Fibroblast of skin of left biceps (primary cell): ENCODE data around the gene ANKRD13D.

Experiments
- DNase-seq, 2 experiments: peaks; one replicate each; pipeline ENCODE4 v3.0.0-alpha.2; 2013; ENCODE audit warnings: low read depth in 2 of 2

ANKRD13D gene

DNA sequence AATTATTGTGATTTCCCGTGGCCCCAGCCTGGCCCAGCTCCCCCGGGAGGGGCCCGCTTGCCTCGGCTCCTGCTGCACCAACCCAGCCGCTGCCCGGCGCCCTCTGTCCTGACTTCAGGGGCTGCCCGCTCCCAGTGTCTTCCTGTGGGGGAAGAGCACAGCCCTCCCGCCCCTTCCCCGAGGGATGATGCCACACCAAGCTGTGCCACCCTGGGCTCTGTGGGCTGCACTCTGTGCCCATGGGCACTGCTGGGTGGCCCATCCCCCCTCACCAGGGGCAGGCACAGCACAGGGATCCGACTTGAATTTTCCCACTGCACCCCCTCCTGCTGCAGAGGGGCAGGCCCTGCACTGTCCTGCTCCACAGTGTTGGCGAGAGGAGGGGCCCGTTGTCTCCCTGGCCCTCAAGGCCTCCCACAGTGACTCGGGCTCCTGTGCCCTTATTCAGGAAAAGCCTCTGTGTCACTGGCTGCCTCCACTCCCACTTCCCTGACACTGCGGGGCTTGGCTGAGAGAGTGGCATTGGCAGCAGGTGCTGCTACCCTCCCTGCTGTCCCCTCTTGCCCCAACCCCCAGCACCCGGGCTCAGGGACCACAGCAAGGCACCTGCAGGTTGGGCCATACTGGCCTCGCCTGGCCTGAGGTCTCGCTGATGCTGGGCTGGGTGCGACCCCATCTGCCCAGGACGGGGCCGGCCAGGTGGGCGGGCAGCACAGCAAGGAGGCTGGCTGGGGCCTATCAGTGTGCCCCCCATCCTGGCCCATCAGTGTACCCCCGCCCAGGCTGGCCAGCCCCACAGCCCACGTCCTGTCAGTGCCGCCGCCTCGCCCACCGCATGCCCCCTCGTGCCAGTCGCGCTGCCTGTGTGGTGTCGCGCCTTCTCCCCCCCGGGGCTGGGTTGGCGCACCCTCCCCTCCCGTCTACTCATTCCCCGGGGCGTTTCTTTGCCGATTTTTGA is 3.3 kb upstream of the ANKRD13D start:
- no peak for DNase-seq

DNA sequence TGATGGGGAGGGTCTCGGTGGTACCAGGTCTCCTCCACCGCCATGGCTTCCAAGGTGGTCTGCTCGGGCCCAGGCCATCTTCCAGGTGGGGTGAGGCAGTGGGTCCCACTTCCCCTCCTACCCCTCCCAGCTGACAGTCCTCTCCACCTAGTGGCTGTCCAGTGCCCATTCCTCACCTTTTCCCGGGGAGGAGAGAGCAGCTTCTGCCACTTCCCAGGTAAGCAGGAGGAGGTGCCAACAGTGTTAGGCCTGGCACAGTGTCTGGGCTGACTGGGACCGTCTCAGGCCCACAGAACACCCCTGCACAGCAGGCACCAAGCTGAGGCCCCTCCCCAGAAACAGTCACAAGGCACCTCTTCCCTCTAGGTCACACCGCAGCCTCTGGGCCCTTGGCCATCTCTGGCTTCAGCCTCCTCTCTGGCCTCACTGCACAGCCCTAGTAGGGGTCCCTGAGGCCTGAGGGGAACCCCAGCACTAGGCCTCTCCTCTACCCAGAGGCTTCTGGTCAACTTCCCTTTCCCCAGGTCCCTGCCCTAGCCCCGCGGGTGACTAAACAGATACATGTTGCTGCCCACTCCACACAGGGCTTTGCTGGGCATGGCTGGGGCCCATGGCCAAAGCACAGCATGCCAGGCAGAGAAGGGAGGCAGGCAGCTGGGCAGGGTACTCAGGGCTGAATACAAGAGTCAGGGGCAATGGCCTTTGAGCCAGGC is 2.3 kb upstream of the ANKRD13D start:
- DNase-seq = no peak

- DNase-seq = no peak
These were observed 1.5 kb upstream of the ANKRD13D start for GRCh38 chr11:67287355-67288197.

GRCh38 chr11:67288198-67288451 is 978 bp upstream of the ANKRD13D start:
- DNase-seq = no peak

DNA sequence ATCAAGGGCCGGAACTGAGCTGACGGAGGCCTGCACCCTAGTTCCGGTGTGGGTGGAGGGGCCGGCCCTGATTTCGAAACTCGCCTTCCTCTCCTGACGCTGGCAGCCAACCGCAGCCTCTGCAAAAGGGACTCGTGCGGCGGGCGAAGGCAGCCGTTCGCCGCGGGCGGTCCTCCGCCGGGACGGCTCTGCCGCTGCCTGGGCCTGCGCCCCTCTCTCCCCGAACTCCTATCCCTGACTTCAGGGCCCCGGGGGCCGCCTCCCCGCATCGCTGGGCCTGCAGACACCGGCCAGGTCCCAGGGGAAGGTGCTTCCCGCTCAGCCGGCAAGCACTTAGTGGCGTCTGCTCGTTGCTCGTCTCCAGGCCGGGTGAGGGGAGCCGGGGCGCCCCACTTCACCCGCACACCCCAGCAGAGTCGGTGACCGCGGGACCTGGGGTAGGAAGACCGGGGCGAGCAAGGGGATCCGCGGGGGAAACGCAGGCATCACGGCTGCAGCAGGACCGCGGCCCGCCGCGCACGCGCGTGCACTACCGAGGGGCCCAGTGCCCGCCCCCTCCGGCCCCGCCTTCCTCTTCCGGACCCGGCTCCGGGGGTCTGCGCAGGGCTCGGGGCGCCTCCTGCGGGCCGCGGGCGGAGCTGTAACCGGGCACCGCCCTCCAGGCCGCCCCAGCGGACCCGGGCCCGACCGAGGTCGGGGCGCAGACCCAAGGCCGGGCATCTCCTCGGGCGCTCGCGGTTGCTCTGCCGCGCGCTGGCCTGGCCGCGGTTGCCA is 464 bp upstream of the ANKRD13D start:
- peak; percentile 63 to 64 for DNase-seq

DNA sequence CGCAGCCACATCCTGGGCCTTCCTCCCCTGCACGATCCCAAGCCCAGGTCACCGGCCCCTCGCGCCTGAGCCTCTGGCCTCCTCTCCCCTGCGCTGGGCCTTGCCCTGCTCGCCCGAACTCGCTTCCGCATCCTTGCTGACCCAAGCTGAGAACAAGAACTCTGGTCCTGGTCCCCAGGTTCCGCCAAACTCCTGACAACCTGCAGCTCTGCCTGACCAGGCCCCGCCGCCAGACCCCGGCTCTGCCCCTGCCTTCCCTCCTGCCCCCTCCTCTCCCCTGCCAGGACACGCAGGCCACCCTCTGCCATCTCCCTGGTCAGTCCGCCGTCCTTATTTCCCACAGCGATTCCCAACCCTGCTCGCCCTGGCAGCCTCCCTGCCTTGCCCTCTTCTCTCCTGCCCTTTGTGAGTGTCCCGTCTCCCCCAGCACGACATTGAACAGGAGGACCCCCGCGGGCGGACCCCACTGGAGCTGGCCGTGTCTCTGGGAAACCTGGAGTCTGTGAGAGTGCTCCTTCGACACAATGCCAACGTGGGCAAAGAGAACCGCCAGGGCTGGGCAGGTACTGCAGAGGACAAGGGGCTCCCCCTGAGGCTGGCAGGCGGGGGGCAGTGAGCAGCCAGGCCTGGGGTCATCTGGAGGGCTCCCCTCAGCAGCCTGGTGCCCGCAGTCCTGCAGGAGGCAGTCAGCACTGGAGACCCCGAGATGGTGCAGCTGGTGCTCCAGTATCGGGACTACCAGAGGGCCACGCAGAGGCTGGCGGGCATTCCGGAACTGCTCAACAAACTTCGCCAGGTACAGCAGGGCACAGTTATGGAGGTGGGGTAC is 762 bp downstream of the ANKRD13D start:
- DNase-seq = no peak

DNA sequence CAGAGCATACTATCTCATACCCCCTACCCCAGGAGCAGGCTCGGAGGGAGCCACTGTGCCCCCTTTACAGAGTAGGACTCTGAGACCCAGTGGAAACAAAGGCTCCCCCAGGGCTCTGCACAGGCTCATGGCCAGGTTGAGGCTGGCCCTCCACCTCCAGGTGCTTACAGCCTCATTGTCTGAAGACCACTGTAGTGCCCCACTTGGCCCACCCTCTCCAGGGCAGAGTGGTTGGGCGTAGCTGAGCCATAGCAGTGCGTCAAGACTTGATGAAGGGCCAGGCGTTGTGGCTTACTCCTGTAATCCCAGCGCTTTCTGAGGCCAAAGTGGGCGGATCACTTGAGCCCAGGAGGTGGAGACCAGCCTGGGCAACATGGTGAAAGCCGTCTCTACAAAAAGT is 1.7 kb downstream of the ANKRD13D start:
- no peak for DNase-seq

DNA sequence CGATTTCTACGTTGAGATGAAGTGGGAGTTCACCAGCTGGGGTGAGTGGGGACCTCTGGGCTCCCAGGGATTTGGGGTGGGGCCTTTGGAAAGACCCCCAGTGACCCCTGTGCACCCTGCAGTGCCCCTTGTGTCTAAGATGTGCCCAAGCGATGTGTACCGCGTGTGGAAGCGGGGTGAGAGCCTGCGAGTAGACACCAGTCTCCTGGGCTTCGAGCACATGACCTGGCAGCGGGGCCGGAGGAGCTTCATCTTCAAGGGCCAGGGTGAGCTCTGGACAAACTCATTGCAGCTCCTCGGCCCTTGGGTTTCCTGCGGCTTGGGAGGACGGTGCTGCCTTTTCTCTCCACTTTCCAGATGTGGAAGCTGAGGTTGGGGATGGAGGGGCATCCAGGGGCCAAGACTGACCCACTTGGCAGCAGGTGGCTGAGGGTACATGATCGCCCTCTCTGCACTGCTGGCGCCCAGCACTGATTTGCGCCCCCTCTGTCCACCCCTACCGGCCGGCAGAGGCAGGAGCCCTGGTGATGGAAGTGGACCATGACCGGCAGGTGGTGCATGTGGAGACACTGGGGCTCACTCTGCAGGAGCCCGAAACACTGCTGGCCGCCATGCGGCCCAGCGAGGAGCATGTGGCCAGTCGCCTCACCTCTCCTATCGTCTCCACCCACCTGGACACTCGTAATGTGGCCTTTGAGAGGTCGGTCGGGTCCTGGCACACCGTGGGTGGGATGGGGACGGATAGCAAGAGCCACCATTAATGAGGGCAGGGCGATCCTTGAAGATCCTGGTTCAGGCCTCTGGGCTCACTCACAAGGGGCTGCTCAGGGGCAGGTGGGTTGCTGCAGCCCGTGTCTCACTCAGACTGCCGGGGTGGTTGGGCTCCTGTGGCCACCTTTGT is 2.6 kb downstream of the ANKRD13D start:
- no peak for DNase-seq

- no peak for DNase-seq
These were observed 3.6 kb downstream of the ANKRD13D start for GRCh38 chr11:67292671-67293070.

GRCh38 chr11:67293090-67293489 is 4.0 kb downstream of the ANKRD13D start:
- DNase-seq = no peak

DNA sequence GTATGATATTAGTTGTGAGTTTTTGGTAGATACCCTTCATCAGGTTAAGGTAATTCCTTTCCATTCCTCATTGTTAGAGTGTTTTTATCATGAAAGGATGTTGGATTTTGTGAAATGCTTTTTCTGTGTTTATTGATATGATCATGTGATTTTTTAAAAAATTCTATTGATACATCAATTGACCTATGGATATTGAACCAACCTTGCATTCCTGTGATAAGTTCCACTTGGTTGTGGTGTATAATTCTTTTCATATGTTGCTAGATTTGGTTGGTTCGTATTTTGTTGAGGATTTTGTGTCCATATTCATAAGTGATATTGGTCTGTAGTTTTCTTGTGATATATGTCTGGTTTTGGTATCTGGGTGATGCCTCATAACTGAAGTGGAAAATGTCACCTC is 6.7 kb downstream of the ANKRD13D start:
- no peak for DNase-seq

DNA sequence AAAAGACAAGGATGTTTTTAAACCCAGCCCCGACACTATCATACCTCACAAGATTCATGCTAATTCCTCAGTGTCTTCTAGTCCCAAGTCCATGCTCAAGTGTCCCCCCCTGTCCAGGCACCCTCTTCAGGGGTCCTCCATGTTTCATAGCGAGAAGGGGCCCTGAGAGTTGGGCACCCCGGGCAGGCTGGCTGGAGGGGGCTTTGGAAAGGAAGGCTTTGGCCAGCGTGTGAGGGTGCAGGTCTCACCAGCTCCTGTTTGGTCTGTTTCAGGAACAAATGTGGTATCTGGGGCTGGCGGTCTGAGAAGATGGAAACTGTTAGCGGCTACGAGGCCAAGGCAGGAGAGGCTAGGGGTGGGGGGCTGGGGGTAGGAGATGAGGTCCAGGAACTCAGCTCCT is 9.7 kb downstream of the ANKRD13D start:
- no peak for DNase-seq

GRCh38 chr11:67299471-67300191 is 10.5 kb downstream of the ANKRD13D start:
- DNase-seq = no peak

DNA sequence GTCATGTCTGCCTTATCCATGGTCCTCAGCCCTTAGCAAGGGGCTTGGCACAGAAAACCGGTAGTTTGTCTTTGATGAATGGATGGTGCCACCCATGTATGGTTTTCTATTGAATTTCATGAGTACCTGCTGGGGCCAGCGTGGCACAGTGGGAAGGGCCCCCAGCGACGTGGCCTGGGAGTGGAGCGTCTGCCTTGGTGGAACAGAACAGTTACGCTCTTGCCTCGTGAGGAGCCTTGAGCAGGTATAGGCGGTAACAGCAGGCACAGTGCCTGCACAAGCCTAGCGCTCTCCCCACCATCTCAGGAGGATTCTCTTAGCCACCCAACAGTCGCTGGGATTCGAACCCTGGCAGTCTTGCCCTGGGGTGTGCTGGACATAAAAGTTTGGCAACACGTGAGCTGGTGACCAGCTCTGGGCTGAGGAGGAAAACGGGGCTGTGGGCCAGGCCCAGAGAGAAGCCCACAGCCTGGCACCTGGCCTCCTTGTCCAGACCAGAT is 11.2 kb downstream of the ANKRD13D start:
- DNase-seq = no peak

DNA sequence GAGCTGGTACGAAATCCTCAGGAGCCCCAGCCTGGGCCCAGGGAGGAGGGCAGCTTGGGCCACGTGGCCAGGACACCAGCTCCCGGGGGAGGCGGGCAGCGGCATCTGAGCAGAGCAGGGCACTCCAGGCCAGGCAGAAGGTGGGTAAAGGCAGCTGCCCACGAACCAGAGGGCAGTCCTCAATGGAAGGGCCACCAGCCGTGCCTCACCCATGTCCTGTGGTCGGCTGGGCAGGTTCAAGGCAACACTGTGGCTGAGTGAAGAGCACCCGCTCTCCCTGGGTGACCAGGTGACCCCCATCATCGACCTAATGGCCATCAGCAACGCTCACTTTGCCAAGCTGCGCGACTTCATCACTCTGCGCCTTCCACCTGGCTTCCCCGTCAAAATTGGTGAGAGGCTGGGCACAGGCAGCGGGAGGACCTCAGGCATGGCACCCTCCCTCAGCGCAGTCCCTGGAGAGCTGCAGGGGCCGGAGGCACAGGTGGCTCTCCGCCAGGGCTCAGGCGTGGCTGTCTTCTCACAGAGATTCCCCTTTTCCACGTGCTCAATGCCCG is 11.7 kb downstream of the ANKRD13D start:
- DNase-seq = no peak

DNA sequence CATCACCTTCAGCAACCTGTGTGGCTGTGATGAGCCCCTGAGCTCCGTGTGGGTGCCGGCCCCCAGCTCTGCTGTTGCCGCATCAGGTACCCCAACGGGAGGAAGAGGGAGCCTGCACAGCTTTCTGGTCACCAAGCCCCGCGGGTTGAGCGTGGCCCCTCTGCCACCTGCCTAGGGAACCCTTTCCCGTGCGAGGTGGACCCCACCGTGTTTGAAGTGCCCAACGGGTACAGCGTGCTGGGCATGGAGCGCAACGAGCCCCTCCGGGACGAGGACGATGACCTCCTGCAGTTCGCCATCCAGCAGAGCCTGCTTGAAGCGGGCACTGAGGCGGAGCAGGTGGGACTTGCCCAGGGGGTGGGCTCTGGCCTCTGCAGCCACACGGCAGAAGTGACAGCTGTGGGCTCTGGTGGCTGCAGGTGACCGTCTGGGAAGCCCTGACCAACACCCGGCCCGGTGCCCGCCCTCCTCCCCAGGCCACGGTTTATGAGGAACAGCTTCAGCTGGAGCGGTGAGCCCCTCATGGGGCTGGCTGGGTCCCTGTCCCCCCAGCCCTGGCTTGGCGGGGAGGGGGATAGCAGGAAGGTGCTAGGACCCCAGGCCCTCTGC is 12.3 kb downstream of the ANKRD13D start:
- DNase-seq = no peak

GRCh38 chr11:67301951-67302516 is 12.9 kb downstream of the ANKRD13D start:
- no peak for DNase-seq
